HL-60 (cell line): ENCODE measurements around the gene LNPEP.

Experiments used
- CTCF ChIP-seq: IDR thresholded peaks from one replicate; pipeline ENCODE4 v1.5.1; 2011; ENCODE audit warnings: low read length, control low read depth, inconsistent platforms; ENCODE audit not compliant: insufficient read depth
- GABPA ChIP-seq: IDR thresholded peaks from 2 replicates; pipeline ENCODE4 v1.6.1; 2012; ENCODE audit warnings: low read depth
- POLR2AphosphoS5 ChIP-seq: IDR thresholded peaks from 2 replicates; pipeline ENCODE4 v1.6.1; 2012; ENCODE audit warnings: low read depth
- SPI1 ChIP-seq: IDR thresholded peaks from 2 replicates; pipeline ENCODE4 v1.6.1; 2012; ENCODE audit warnings: low read depth, mild to moderate bottlenecking, borderline replicate concordance
- TF ChIP-seq, protein P1 (sequence below): IDR thresholded peaks from 2 replicates; pipeline ENCODE4 v1.6.1; 2012; ENCODE audit warnings: low read depth; ENCODE audit not compliant: insufficient replicate concordance

DNA sequence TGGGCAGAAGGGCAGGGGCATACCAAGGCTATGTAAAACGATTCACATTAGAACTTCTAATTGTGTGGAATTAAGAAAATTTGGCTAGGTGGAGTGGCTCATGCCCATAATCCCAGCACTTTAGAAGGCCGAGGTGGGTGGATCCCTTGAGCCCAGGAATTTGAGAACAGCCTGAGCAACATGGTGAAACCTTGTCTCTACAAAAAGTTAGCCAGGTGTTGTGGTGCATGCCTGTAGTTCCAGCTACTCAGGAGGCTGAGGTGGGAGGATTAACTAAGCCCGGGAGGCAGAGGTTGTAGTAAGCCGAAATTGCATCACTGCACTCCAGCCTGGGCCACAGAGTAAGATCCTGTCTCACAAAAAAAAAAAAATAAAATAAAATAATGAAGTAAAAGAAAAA is 141.4 kb downstream of the LNPEP start:
- TF ChIP-seq POLR2AphosphoS5 (no peak), CTCF (no peak), GABPA (no peak), SPI1 (no peak)
- TF ChIP-seq, protein P1, sequence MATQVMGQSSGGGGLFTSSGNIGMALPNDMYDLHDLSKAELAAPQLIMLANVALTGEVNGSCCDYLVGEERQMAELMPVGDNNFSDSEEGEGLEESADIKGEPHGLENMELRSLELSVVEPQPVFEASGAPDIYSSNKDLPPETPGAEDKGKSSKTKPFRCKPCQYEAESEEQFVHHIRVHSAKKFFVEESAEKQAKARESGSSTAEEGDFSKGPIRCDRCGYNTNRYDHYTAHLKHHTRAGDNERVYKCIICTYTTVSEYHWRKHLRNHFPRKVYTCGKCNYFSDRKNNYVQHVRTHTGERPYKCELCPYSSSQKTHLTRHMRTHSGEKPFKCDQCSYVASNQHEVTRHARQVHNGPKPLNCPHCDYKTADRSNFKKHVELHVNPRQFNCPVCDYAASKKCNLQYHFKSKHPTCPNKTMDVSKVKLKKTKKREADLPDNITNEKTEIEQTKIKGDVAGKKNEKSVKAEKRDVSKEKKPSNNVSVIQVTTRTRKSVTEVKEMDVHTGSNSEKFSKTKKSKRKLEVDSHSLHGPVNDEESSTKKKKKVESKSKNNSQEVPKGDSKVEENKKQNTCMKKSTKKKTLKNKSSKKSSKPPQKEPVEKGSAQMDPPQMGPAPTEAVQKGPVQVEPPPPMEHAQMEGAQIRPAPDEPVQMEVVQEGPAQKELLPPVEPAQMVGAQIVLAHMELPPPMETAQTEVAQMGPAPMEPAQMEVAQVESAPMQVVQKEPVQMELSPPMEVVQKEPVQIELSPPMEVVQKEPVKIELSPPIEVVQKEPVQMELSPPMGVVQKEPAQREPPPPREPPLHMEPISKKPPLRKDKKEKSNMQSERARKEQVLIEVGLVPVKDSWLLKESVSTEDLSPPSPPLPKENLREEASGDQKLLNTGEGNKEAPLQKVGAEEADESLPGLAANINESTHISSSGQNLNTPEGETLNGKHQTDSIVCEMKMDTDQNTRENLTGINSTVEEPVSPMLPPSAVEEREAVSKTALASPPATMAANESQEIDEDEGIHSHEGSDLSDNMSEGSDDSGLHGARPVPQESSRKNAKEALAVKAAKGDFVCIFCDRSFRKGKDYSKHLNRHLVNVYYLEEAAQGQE: no peak
